A549 treated with ZK216348 at 1 μM for 4 hours (cell line): ENCODE measurements around the gene PRR9. TPM values are rescaled to one million over a fixed set of nuclear protein-coding genes. Genes with fewer than 3 reads are reported as not detected.

ENCODE experiments used
- total RNA-seq: library from RNA; stranded (reverse); fragments of 200-300 nt; extraction: Qiagen RNA extraction; gene quantifications from 5 replicates; pipeline ENCODE4 v1.2.3, GENCODE V29; 2022; ENCODE audit warnings: low read depth

The PRR9 gene
- total RNA-seq = not detected in 5 replicates

GRCh38 chr1:153217212-153217611 is at the start of gene PRR9:
Gene PRR9 (plus strand): TSS chr1:153217584. CDS start chr1:153218145, 561 bp downstream.

GRCh38 chr1:153203130-153203529 is 14.3 kb upstream of the PRR9 start, which contains the start of gene LELP1:
Gene LELP1 (plus strand): TSS chr1:153203430. CDS start chr1:153204708, 1,278 bp downstream.

GRCh38 chr1:153259387-153259786 is 42.0 kb downstream of the PRR9 start, which contains the start of gene LORICRIN:
Gene LORICRIN (plus strand): TSS chr1:153259687. CDS start chr1:153260950, 1,263 bp downstream.

Other genes with a start within 250 kb of the PRR9 start
- not detected in 5 replicates for gene SPRR4, start 246.9 kb upstream of the PRR9 start, total RNA-seq
- gene SPRR1A, start 233.5 kb upstream of the PRR9 start, total RNA-seq = not detected in 5 replicates
- not detected in 5 replicates for gene SPRR3, start 215.8 kb upstream of the PRR9 start, total RNA-seq
- not detected in 5 replicates for gene SPRR1B, start 186.4 kb upstream of the PRR9 start, total RNA-seq
- gene SPRR2D, start 176.5 kb upstream of the PRR9 start, total RNA-seq = not detected in 5 replicates
- not detected in 5 replicates for gene SPRR2A, start 160.1 kb upstream of the PRR9 start, total RNA-seq
- gene SPRR2B, start 146.0 kb upstream of the PRR9 start, total RNA-seq = not detected in 5 replicates
- gene SPRR2E, start 123.1 kb upstream of the PRR9 start, total RNA-seq = not detected in 5 replicates
- gene SPRR2F, start 104.1 kb upstream of the PRR9 start, total RNA-seq = not detected in 5 replicates
- not detected in 5 replicates for gene SPRR2G, start 66.7 kb upstream of the PRR9 start, total RNA-seq
- not detected in 5 replicates for gene LELP1, start 14.2 kb upstream of the PRR9 start, total RNA-seq
- not detected in 5 replicates for gene LORICRIN, start 42.1 kb downstream of the PRR9 start, total RNA-seq
- gene PGLYRP3, start 95.4 kb downstream of the PRR9 start, total RNA-seq = not detected in 5 replicates
- gene PGLYRP4, start 131.3 kb downstream of the PRR9 start, total RNA-seq = not detected in 5 replicates
- gene S100A9, start 140.3 kb downstream of the PRR9 start, total RNA-seq = 0.29 to 1.1 TPM in 2 of 5 replicates, not detected in the others
- not detected in 5 replicates for gene S100A12, start 158.0 kb downstream of the PRR9 start, total RNA-seq
- gene S100A8, start 173.5 kb downstream of the PRR9 start, total RNA-seq = not detected in 5 replicates
- not detected in 5 replicates for gene S100A7A, start 198.9 kb downstream of the PRR9 start, total RNA-seq
- not detected in 5 replicates for gene S100A7, start 243.1 kb downstream of the PRR9 start, total RNA-seq